ENCODE data around the gene ITGB2.

DNA sequence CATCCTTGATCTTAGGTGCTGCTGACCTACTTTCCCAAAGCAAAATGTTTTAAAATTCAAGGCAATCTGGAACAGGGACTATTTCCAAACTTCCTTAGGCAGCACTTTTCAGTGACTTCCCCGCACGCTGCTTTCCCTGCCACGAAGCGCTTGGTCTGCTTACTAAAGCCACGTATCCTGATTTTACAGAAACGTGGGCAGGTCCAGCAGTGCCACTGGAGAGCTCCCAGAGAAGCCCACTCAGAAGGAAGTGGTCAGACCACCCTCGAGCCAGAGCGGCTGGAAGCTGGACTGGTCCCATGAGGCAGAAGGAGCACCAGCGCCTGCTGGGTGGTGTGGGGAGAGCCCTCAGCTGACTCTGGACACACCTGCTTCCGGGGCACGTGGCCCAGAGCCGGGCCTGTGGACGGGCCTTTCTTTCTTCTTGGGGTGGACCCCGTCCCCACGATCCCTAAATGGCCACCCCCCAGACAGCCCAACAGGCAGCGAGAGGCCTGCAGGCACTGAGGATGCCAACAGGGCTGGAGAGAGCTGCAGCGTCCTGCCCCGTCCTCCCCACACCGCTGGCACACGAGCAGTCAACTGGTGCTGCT is 70.4 kb downstream of the ITGB2 start:
- TF ChIP-seq, protein P1, sequence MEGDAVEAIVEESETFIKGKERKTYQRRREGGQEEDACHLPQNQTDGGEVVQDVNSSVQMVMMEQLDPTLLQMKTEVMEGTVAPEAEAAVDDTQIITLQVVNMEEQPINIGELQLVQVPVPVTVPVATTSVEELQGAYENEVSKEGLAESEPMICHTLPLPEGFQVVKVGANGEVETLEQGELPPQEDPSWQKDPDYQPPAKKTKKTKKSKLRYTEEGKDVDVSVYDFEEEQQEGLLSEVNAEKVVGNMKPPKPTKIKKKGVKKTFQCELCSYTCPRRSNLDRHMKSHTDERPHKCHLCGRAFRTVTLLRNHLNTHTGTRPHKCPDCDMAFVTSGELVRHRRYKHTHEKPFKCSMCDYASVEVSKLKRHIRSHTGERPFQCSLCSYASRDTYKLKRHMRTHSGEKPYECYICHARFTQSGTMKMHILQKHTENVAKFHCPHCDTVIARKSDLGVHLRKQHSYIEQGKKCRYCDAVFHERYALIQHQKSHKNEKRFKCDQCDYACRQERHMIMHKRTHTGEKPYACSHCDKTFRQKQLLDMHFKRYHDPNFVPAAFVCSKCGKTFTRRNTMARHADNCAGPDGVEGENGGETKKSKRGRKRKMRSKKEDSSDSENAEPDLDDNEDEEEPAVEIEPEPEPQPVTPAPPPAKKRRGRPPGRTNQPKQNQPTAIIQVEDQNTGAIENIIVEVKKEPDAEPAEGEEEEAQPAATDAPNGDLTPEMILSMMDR (IDR thresholded peaks at IDR 0.05) = no peak
- TF ChIP-seq POLR2A (IDR thresholded peaks at IDR 0.05) = no peak
